Upper lobe of right lung (tissue), 1 donor: ENCODE measurements around the gene CILP2. TPM values are rescaled to one million over a fixed set of nuclear protein-coding genes. Genes with fewer than 3 reads are reported as not detected.

Experiments
- ATAC-seq: fragments of 200-7000 bp; cut with Tn5 transposase; one replicate; pipeline ENCODE4 v1.9.1; 2020; ENCODE audit warnings: mild to moderate bottlenecking, moderate library complexity
- DNase-seq: peaks from one replicate; pipeline ENCODE4 v3.0.0-alpha.2; 2020
- H3K27ac ChIP-seq: fragments of 200-600 bp; one replicate; pipeline ENCODE4 v1.8.0; 2022
- H3K27me3 ChIP-seq: fragments of 200-600 bp; one replicate; pipeline ENCODE4 v1.8.0; 2022; ENCODE audit warnings: mild to moderate bottlenecking
- H3K36me3 ChIP-seq: fragments of 200-600 bp; one replicate; pipeline ENCODE4 v1.8.0; 2022
- H3K4me1 ChIP-seq: fragments of 200-600 bp; one replicate; pipeline ENCODE4 v1.8.0; 2022
- H3K4me3 ChIP-seq: fragments of 200-600 bp; one replicate; pipeline ENCODE4 v1.8.0; 2022; ENCODE audit warnings: mild to moderate bottlenecking
- H3K9me3 ChIP-seq: fragments of 200-600 bp; one replicate; pipeline ENCODE4 v1.8.0; 2022
- intact Hi-C: fragments of 100-400 bp; cut with DNase I; formaldehyde crosslinking; loops from one replicate; pipeline ENCODE4 v1.11.0; 2022
- total RNA-seq: library from RNA; stranded (reverse); fragmentation: NEBNext Ultra II Directional; extraction: Animal tissue kit (Norgen Biotek cat#: 25700); gene quantifications from one replicate; pipeline ENCODE4 v1.2.1, GENCODE V29; 2021
- TF ChIP-seq, protein P1 (sequence below): fragments of 200-600 bp; IDR thresholded peaks from one replicate; pipeline ENCODE4 v1.8.0; 2022; ENCODE audit warnings: antibody characterized with exemption
- donor health status: DM: no; HTN: yes; CAD: no; lungs with severe emphysema.

CILP2 gene
- total RNA-seq, 1 donor from 2014 or later, result 0.41 TPM

DNA sequence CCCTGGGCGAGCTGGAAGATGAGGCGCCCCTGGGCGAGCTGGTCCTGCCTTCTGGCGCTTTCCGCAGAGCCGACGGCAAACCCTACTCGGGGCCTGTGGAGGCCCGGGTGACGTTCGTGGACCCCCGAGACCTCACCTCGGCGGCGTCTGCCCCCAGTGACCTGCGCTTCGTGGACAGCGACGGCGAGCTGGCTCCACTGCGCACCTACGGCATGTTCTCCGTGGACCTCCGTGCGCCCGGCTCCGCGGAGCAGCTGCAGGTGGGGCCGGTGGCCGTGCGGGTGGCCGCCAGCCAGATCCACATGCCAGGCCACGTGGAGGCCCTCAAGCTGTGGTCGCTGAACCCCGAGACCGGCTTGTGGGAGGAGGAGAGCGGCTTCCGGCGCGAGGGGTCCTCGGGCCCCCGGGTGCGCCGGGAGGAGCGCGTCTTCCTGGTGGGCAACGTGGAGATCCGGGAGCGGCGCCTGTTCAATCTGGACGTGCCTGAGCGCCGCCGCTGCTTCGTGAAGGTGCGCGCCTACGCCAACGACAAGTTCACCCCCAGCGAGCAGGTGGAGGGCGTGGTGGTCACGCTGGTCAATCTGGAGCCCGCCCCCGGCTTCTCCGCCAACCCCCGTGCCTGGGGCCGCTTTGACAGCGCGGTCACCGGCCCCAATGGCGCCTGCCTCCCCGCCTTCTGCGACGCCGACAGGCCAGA lies 6.3 kb downstream of the CILP2 start:
- H3K36me3 ChIP-seq, result no peaks in the 10 kb centered on the region
- ATAC-seq (no peak), DNase-seq (no peak)
- no peaks in the 10 kb centered on the region for H3K9me3 ChIP-seq
- TF ChIP-seq, protein P1, sequence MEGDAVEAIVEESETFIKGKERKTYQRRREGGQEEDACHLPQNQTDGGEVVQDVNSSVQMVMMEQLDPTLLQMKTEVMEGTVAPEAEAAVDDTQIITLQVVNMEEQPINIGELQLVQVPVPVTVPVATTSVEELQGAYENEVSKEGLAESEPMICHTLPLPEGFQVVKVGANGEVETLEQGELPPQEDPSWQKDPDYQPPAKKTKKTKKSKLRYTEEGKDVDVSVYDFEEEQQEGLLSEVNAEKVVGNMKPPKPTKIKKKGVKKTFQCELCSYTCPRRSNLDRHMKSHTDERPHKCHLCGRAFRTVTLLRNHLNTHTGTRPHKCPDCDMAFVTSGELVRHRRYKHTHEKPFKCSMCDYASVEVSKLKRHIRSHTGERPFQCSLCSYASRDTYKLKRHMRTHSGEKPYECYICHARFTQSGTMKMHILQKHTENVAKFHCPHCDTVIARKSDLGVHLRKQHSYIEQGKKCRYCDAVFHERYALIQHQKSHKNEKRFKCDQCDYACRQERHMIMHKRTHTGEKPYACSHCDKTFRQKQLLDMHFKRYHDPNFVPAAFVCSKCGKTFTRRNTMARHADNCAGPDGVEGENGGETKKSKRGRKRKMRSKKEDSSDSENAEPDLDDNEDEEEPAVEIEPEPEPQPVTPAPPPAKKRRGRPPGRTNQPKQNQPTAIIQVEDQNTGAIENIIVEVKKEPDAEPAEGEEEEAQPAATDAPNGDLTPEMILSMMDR, result no peak
- no peak overlapping the region for H3K27ac ChIP-seq
- peaks cover 44% of the 10 kb centered on the region for H3K27me3 ChIP-seq
- H3K4me3 ChIP-seq, result no peak overlapping the region
- H3K4me1 ChIP-seq, result no peaks in the 10 kb centered on the region
- intact Hi-C loops, result no loop called here

- Histone ChIP-seq H3K27ac (no peak overlapping the region), H3K9me3 (no peaks in the 10 kb centered on the region), H3K4me3 (no peak overlapping the region), H3K36me3 (no peaks in the 10 kb centered on the region), H3K27me3 (peaks cover 44% of the 10 kb centered on the region), H3K4me1 (no peaks in the 10 kb centered on the region)
- ATAC-seq, result no peak
- DNase-seq, result no peak
- TF ChIP-seq, protein P1, result no peak
- intact Hi-C loops, result no loop called here
Observed at GRCh38 chr19:19544954-19545591, 7.0 kb downstream of the CILP2 start.

DNA sequence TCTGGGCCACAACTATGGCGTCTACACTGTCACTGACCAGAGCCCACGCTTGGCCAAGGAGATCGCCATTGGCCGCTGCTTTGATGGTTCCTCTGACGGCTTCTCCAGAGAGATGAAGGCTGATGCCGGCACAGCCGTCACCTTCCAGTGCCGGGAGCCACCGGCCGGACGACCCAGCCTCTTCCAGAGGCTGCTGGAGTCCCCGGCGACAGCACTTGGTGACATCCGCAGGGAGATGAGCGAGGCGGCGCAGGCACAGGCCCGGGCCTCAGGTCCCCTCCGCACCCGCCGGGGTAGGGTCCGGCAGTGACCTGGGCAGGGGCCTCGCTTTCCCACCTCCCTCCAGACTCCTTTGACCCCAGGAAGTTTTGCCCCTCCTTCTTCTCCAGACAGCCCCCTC lies 7.6 kb downstream of the CILP2 start:
- Histone ChIP-seq H3K36me3 (no peaks in the 10 kb centered on the region), H3K4me3 (no peak overlapping the region), H3K4me1 (no peaks in the 10 kb centered on the region), H3K27ac (no peak overlapping the region), H3K27me3 (peaks cover 38% of the 10 kb centered on the region), H3K9me3 (no peaks in the 10 kb centered on the region)
- ATAC-seq, result no peak
- TF ChIP-seq, protein P1, result no peak
- intact Hi-C loops, result no loop called here
- DNase-seq, result no peak

DNA sequence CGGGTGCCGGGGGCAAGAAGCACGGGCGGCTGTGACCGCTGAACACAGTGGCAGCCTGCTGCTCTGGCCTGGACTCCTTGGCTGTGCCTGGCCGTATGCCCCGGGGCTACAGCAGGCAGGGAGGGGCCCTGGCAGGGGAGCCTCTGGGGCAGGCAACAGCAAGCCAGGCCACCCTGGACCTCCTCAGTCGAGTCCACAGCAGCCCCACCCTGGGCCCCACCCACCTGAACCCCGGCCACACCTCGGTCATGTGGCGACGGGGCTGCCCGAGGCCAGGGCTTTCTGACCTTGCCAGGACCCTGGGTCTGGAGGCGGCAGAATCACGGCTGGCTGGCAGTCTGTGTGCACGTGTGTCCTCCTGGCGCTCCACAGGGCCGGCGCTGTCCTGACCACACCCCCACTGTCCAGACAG lies 8.7 kb downstream of the CILP2 start:
- DNase-seq (no peak), ATAC-seq (no peak)
- TF ChIP-seq, protein P1, result no peak
- Histone ChIP-seq H3K36me3 (no peaks in the 10 kb centered on the region), H3K27ac (no peak overlapping the region), H3K9me3 (no peaks in the 10 kb centered on the region), H3K4me3 (no peak overlapping the region), H3K27me3 (peaks cover 27% of the 10 kb centered on the region), H3K4me1 (no peaks in the 10 kb centered on the region)
- intact Hi-C loops, result no loop called here

GRCh38 chr19:19547674-19548336 lies 9.7 kb downstream of the CILP2 start:
- DNase-seq (no peak), ATAC-seq (no peak)
- no peaks in the 10 kb centered on the region for H3K36me3 ChIP-seq
- H3K4me3 ChIP-seq, result no peak overlapping the region
- intact Hi-C loops, result no loop called here
- peaks cover 17% of the 10 kb centered on the region for H3K27me3 ChIP-seq
- H3K27ac ChIP-seq, result no peak overlapping the region
- H3K9me3 ChIP-seq, result no peaks in the 10 kb centered on the region
- H3K4me1 ChIP-seq, result no peaks in the 10 kb centered on the region
- TF ChIP-seq, protein P1, result no peak
